Trophoblast cell (in vitro differentiated cells and primary cell): ENCODE measurements around the gene INVS.

ENCODE experiments used
- DNase-seq, 2 donors: peaks; one replicate each; pipeline ENCODE4 v3.0.0-alpha.2; 2016
- H2AFZ ChIP-seq: 2 replicates; pipeline ENCODE4 v1.6.1; 2013; ENCODE audit warnings: low read length, moderate library complexity, mild to moderate bottlenecking; ENCODE audit not compliant: insufficient read depth, poor library complexity
- H2AK5ac ChIP-seq: 2 replicates; pipeline ENCODE4 v1.6.1; 2013; ENCODE audit warnings: mild to moderate bottlenecking, low read length
- H2BK120ac ChIP-seq: 2 replicates; pipeline ENCODE4 v1.6.1; 2013; ENCODE audit warnings: low read length, mild to moderate bottlenecking, moderate library complexity; ENCODE audit not compliant: insufficient read depth, poor library complexity
- H2BK12ac ChIP-seq: 2 replicates; pipeline ENCODE4 v1.6.1; 2013; ENCODE audit warnings: mild to moderate bottlenecking, low read length, moderate library complexity
- H2BK5ac ChIP-seq: 2 replicates; pipeline ENCODE4 v1.6.1; 2013; ENCODE audit warnings: low read length, low read depth, moderate library complexity, mild to moderate bottlenecking; ENCODE audit not compliant: poor library complexity
- H3K14ac ChIP-seq: 2 replicates; pipeline ENCODE4 v1.6.1; 2013; ENCODE audit warnings: mild to moderate bottlenecking, low read length
- H3K18ac ChIP-seq: 2 replicates; pipeline ENCODE4 v1.6.1; 2013; ENCODE audit warnings: mild to moderate bottlenecking, low read length
- H3K23ac ChIP-seq: 2 replicates; pipeline ENCODE4 v1.6.1; 2013; ENCODE audit warnings: low read length
- H3K27ac ChIP-seq: 2 replicates; pipeline ENCODE4 v1.5.1; 2013; ENCODE audit warnings: low read depth, mild to moderate bottlenecking, inconsistent platforms, low read length, moderate library complexity
- H3K27me3 ChIP-seq: 2 replicates; pipeline ENCODE4 v1.6.1; 2013; ENCODE audit warnings: inconsistent platforms, mild to moderate bottlenecking, low read length, moderate library complexity; ENCODE audit not compliant: insufficient read depth
- H3K36me3 ChIP-seq, 2 experiments: 1 replicate in 1 of 2; 2 replicates in 1 of 2; pipeline ENCODE4 v1.6.1; 2013; ENCODE audit warnings: low read length in 2 of 2, mild to moderate bottlenecking in 2 of 2, moderate library complexity in 1 of 2; ENCODE audit not compliant: insufficient read depth in 2 of 2, control insufficient read depth in 1 of 2
- H3K4ac ChIP-seq: 2 replicates; pipeline ENCODE4 v1.6.1; 2013; ENCODE audit warnings: low read depth, mild to moderate bottlenecking, low read length, moderate library complexity
- H3K4me1 ChIP-seq, 2 experiments: 1 replicate in 1 of 2; 2 replicates in 1 of 2; pipeline ENCODE4 v1.6.1; 2013; ENCODE audit warnings: low read length in 2 of 2, mild to moderate bottlenecking in 2 of 2, moderate library complexity in 1 of 2; ENCODE audit not compliant: insufficient read depth in 2 of 2, control insufficient read depth in 1 of 2
- H3K4me2 ChIP-seq: 2 replicates; pipeline ENCODE4 v1.6.1; 2013; ENCODE audit warnings: inconsistent platforms, mild to moderate bottlenecking, low read length, moderate library complexity
- H3K4me3 ChIP-seq: 2 replicates; pipeline ENCODE4 v1.5.1; 2013; ENCODE audit warnings: mild to moderate bottlenecking, low read depth, low read length, inconsistent platforms
- H3K79me1 ChIP-seq: one replicate; pipeline ENCODE4 v1.6.1; 2013; ENCODE audit warnings: low read length
- H3K79me2 ChIP-seq: 2 replicates; pipeline ENCODE4 v1.6.1; 2013; ENCODE audit warnings: low read length, mild to moderate bottlenecking; ENCODE audit not compliant: control insufficient read depth, insufficient read depth, poor library complexity
- H3K9ac ChIP-seq: 2 replicates; pipeline ENCODE4 v1.6.1; 2013; ENCODE audit warnings: mild to moderate bottlenecking, low read length
- H3K9me3 ChIP-seq: 2 replicates; pipeline ENCODE4 v1.6.1; 2013; ENCODE audit warnings: low read depth, mild to moderate bottlenecking, control low read depth, inconsistent platforms, low read length; ENCODE audit not compliant: insufficient read depth
- H4K12ac ChIP-seq: 2 replicates; pipeline ENCODE4 v1.6.1; 2013; ENCODE audit warnings: low read depth, mild to moderate bottlenecking, low read length, moderate library complexity
- H4K8ac ChIP-seq: 2 replicates; pipeline ENCODE4 v1.6.1; 2013; ENCODE audit warnings: low read depth, mild to moderate bottlenecking, low read length, moderate library complexity
- H4K91ac ChIP-seq: one replicate; pipeline ENCODE4 v1.6.1; 2013; ENCODE audit warnings: low read depth, mild to moderate bottlenecking, low read length, moderate library complexity
- WGBS: extraction: QIAGEN DNeasy Blood & Tissue Kit; methylation state at CpG from one replicate; pipeline ENCODE4 v1.1.7; 2013; ENCODE audit warnings: missing lambda C conversion rate; ENCODE audit not compliant: insufficient read length, insufficient coverage; ENCODE audit errors: extremely low coverage; 5-methylcytosine and 5-hydroxymethylcytosine counted together

Gene INVS

DNA sequence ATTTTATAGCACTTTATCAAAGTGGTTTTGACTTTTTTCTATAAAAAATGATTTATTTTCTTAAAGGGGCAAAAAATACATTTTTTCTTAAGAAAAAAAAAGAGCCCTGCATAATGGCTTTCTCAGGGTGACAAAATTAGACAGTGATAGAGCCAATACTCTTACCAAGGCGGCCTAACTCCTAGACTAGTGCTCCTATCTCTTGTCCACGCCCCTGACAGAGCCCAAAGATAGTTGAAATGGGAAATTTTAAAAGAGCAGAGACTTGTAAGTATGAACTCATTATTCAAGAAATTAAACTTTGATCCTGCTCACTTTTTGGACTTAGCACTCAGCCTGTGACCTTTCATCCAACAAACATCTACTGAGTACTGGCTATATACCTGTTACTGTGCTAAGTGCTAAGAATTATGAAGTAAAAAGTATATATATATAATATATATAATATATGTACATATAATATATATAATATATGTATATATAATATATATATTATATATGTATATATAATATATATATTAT lies 1.2 kb downstream of the INVS start:
- Histone ChIP-seq H4K12ac (no peak overlapping the region), H3K9ac (no peak overlapping the region), H3K14ac (no peak overlapping the region), H3K4me3 (no peak overlapping the region), H2BK120ac (no peak overlapping the region), H4K8ac (no peak overlapping the region), H2AFZ (no peak overlapping the region), H3K23ac (no peak overlapping the region), H4K91ac (no peak overlapping the region), H3K27ac (no peak overlapping the region), H3K27me3 (no peaks in the 10 kb centered on the region), H2BK5ac (no peak overlapping the region), H3K4me1 (no peaks in the 10 kb centered on the region), H3K18ac (no peak overlapping the region), H3K4me2 (no peak overlapping the region), H3K79me2 (peaks cover 9% of the 10 kb centered on the region), H2BK12ac (no peak overlapping the region), H3K4ac (no peak overlapping the region), H2AK5ac (no peak overlapping the region), H3K36me3 (peaks cover 0 to 7% of the 10 kb centered on the region in 2 experiments), H3K9me3 (no peaks in the 10 kb centered on the region), H3K79me1 (peaks cover 9% of the 10 kb centered on the region)
- WGBS = no CpG with 5 or more reads among the region's 2 CpGs
- DNase-seq = no peak

DNA sequence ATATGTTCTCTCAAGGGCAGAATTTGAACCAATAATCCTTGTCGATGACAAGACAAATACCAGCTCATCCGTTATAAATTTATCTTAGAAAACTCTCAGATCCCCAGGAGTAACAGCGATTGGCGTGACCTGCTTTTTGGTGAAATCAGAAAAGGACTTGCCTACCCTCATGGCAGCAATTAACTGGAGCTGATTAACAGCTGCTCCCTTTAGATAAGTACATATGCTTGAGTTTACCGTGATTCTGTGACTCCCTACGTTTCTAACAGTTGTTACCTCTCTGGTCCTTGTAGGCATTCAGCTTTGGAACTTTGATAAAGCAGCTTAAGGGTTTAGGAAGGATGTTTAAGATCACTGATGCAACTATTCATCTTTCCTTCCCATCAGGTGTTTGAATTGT lies 2.6 kb downstream of the INVS start:
- no CpG with 5 or more reads among the region's 6 CpGs for WGBS
- H3K4ac ChIP-seq = no peak overlapping the region
- no peak overlapping the region for H2BK120ac ChIP-seq

GRCh38 chr9:100104314-100104713 lies 5.3 kb downstream of the INVS start:
- Histone ChIP-seq H3K14ac (no peak overlapping the region), H2BK120ac (no peak overlapping the region), H3K4me3 (no peak overlapping the region), H3K27me3 (no peaks in the 10 kb centered on the region), H3K9me3 (no peaks in the 10 kb centered on the region), H4K12ac (no peak overlapping the region), H3K36me3 (peaks cover 0 to 7% of the 10 kb centered on the region in 2 experiments), H2BK5ac (no peak overlapping the region), H3K9ac (no peak overlapping the region), H3K23ac (no peak overlapping the region), H2AFZ (no peak overlapping the region), H2BK12ac (no peak overlapping the region), H4K91ac (no peak overlapping the region), H3K4me1 (no peaks in the 10 kb centered on the region), H3K18ac (no peak overlapping the region), H3K79me1 (peaks cover under 1% of the 10 kb centered on the region), H3K79me2 (peaks cover 2% of the 10 kb centered on the region), H3K4me2 (no peak overlapping the region), H4K8ac (no peak overlapping the region), H2AK5ac (no peak overlapping the region), H3K4ac (no peak overlapping the region), H3K27ac (no peak overlapping the region)
- peak; percentile 82 to 85 for DNase-seq
- no CpG with 5 or more reads among the region's 4 CpGs for WGBS

More for the DNA sequence above, 2.6 kb downstream of the INVS start:
- no peak overlapping the region for H3K23ac ChIP-seq
- H2BK5ac ChIP-seq = no peak overlapping the region
- H3K4me2 ChIP-seq = no peak overlapping the region
- H3K18ac ChIP-seq = no peak overlapping the region
- no peak overlapping the region for H3K4me3 ChIP-seq
- H3K79me2 ChIP-seq = peaks cover 9% of the 10 kb centered on the region
- H3K4me1 ChIP-seq = no peaks in the 10 kb centered on the region
- H4K12ac ChIP-seq = no peak overlapping the region
- no peaks in the 10 kb centered on the region for H3K27me3 ChIP-seq
- no peak overlapping the region for H3K27ac ChIP-seq
- H4K8ac ChIP-seq = no peak overlapping the region
- no peaks in the 10 kb centered on the region for H3K9me3 ChIP-seq
- no peak overlapping the region for H4K91ac ChIP-seq
- H2BK12ac ChIP-seq = no peak overlapping the region
- no peak overlapping the region for H3K14ac ChIP-seq
- H2AK5ac ChIP-seq = no peak overlapping the region
- DNase-seq = no peak
- no peak overlapping the region for H3K9ac ChIP-seq
- peaks cover 9% of the 10 kb centered on the region for H3K79me1 ChIP-seq
- no peak overlapping the region for H2AFZ ChIP-seq
- peaks cover 0 to 7% of the 10 kb centered on the region in 2 experiments for H3K36me3 ChIP-seq

- Histone ChIP-seq H3K18ac (no peak overlapping the region), H4K8ac (no peak overlapping the region), H3K4ac (no peak overlapping the region), H3K79me1 (no peaks in the 10 kb centered on the region), H3K27ac (no peak overlapping the region), H2BK120ac (no peak overlapping the region), H2BK5ac (no peak overlapping the region), H3K9ac (no peak overlapping the region), H2BK12ac (no peak overlapping the region), H2AFZ (no peak overlapping the region), H2AK5ac (no peak overlapping the region), H3K4me1 (no peaks in the 10 kb centered on the region), H3K14ac (no peak overlapping the region), H3K23ac (no peak overlapping the region), H4K12ac (no peak overlapping the region), H3K4me3 (no peak overlapping the region), H3K9me3 (no peaks in the 10 kb centered on the region), H3K36me3 (peaks cover 0 to 7% of the 10 kb centered on the region in 2 experiments), H4K91ac (no peak overlapping the region), H3K4me2 (no peak overlapping the region), H3K79me2 (no peaks in the 10 kb centered on the region), H3K27me3 (no peaks in the 10 kb centered on the region)
- no CpG with 5 or more reads among the region's 1 CpG for WGBS
- no peak for DNase-seq
Observed at GRCh38 chr9:100105861-100106260, 6.8 kb downstream of the INVS start.
